Measurements from ENCODE around the gene PIGU. TPM values are rescaled to one million over a fixed set of nuclear protein-coding genes. Genes with fewer than 3 reads are reported as not detected.

Gene PIGU
- total and polyA plus RNA-seq, 7 experiments from 2014 or later: 8.6 to 34.5 (median 16.7) TPM

DNA sequence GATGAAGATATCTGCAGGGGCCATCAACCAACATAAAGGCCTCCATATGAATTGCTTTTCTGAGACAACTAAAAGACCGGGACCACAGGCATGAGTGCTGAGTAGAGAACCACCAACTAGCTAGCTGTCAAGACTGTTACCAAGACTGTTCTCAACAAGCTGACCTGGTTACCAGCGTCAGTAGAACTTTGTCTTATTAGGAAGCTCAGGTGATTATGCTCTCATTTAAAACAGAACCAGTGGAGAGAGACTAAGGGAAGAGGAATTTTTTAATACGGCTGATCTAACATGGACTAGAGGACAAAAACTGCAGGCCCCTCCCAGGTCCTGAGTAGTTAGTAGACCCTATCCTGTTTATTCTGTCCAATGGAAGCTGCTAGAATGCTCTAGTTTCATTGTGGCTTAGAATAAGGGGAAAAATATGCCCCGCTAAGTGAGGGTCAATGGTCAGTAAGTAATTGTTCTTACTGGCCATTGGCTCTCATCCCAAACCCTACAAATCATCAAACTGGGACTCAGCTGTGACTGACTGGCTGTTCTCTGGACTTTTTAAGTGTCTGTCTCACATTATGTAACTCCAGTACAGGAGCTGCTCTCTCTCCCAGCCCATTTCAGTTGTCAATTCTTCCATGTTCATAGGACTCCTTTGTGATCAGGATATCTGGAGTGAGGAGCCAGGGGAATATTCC lies 164.5 kb downstream of the PIGU start:
- Mint-ChIP-seq H3K27me3 (no peaks in the 10 kb centered on the region), H3K4me1 (peaks cover 0 to 24% (median 22%) of the 10 kb centered on the region in 7 donors), H3K36me3 (peaks cover 0 to 7% (median 5%) of the 10 kb centered on the region in 5 donors), H3K4me3 (peak overlapping the region in 1 of 10 donors; percentile 34), H3K9me3 (peaks cover 0 to 3% (median 0%) of the 10 kb centered on the region in 11 donors), H3K27ac (peak overlapping the region in 7 of 9 donors; percentile 38 to 75 (median 65))
- ChIA-PET CTCF (no interaction called here), POLR2A (no interaction called here)
- ATAC-seq: no peak
- Histone ChIP-seq H3K36me3 (ENCODE audit: control insufficient read depth in 2 of 3, insufficient read depth in 3 of 3, low read length in 3 of 3) (peaks cover 0 to 26% (median 5%) of the 10 kb centered on the region in 3 experiments), H3K27me3 (ENCODE audit: control insufficient read depth in 2 of 2, insufficient read depth in 2 of 2, low read length in 2 of 2) (no peaks in the 10 kb centered on the region), H3K9me3 (ENCODE audit: control insufficient read depth in 2 of 3, low read length in 3 of 3) (no peaks in the 10 kb centered on the region), H3K4me3 (ENCODE audit: low read length) (no peak overlapping the region), H3K27ac (ENCODE audit: low read depth, low read length) (no peak overlapping the region), H3K4me1 (ENCODE audit: control insufficient read depth in 2 of 2, insufficient read depth in 2 of 2, low read length in 2 of 2) (no peaks in the 10 kb centered on the region)
- intact Hi-C loops (cut with micrococcal nuclease): no loop called here
- DNase-seq: no peak

DNA sequence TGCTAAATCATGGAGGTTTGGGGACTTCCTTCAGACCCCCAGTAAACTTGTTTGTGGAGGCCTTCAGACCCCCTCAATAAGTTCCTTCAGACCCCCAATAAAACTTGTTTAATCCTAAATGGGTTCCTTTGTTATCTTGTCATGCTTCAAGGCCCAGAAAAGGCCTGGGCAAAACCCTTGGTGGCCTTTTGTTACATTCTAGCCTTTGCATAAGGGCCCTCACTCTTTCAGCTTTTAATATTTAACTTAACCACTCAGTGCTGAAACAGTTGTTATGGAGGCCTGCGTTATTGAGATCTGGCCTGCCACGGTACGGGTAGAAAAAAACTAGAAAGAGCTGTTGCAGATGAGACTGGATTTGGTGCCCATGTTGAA lies 165.0 kb downstream of the PIGU start:
- peak overlapping the region in 3 of 9 donors; percentile 39 to 65 (median 42) for H3K27ac Mint-ChIP-seq
- CTCF ChIA-PET: no interaction called here

DNA sequence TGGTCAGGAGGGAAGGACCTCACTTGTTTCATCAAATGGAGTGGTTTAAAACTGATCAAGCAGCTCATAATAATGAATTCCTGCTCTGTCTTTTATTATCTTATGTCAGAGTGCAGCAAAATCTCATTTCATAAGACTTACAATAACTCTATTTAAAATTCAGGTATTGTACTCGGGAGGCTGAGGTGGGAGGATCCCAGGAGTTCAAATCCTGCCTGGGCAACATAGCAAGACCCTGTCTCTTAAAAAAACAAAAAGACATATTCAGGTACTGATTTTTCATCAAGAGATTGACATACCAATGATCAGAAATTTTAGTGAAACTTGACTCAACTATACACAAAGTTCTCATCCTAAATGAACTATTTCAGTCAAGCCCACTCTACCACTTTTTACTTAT lies 166.3 kb downstream of the PIGU start:
- H3K36me3 Mint-ChIP-seq: peaks cover 0 to 16% (median 0%) of the 10 kb centered on the region in 5 donors
- no peak for ATAC-seq
- no peak overlapping the region for H3K4me3 ChIP-seq (ENCODE audit: low read length)
- no peaks in the 10 kb centered on the region for H3K4me1 ChIP-seq (ENCODE audit: control insufficient read depth in 2 of 2, insufficient read depth in 2 of 2, low read length in 2 of 2)
- H3K27ac ChIP-seq (ENCODE audit: low read depth, low read length): no peak overlapping the region
- H3K36me3 ChIP-seq (ENCODE audit: control insufficient read depth in 2 of 3, insufficient read depth in 3 of 3, low read length in 3 of 3): peaks cover 0 to 29% (median 5%) of the 10 kb centered on the region in 3 experiments
- peaks cover 0 to 22% (median 18%) of the 10 kb centered on the region in 7 donors for H3K4me1 Mint-ChIP-seq
- ChIA-PET CTCF (no interaction called here), POLR2A (no interaction called here)
- H3K27ac Mint-ChIP-seq: peak overlapping the region in 5 of 9 donors; percentile 22 to 76 (median 59)
- intact Hi-C loops (cut with micrococcal nuclease): no loop called here
- no peak overlapping the region for H3K4me3 Mint-ChIP-seq
- DNase-seq: no peak
- no peaks in the 10 kb centered on the region for H3K9me3 Mint-ChIP-seq
- no peaks in the 10 kb centered on the region for H3K27me3 Mint-ChIP-seq
- H3K9me3 ChIP-seq (ENCODE audit: control insufficient read depth in 2 of 3, low read length in 3 of 3): no peaks in the 10 kb centered on the region
- H3K27me3 ChIP-seq (ENCODE audit: control insufficient read depth in 2 of 2, insufficient read depth in 2 of 2, low read length in 2 of 2): no peaks in the 10 kb centered on the region

More for the DNA sequence above, 165.0 kb downstream of the PIGU start:
- no peaks in the 10 kb centered on the region for H3K27me3 ChIP-seq (ENCODE audit: control insufficient read depth in 2 of 2, insufficient read depth in 2 of 2, low read length in 2 of 2)
- Mint-ChIP-seq H3K36me3 (peaks cover 0 to 7% (median 5%) of the 10 kb centered on the region in 5 donors), H3K4me3 (no peak overlapping the region), H3K4me1 (peaks cover 0 to 23% (median 21%) of the 10 kb centered on the region in 7 donors), H3K9me3 (peaks cover 0 to 3% (median 0%) of the 10 kb centered on the region in 11 donors), H3K27me3 (no peaks in the 10 kb centered on the region)
- H3K9me3 ChIP-seq (ENCODE audit: control insufficient read depth in 2 of 3, low read length in 3 of 3): no peaks in the 10 kb centered on the region
- H3K4me1 ChIP-seq (ENCODE audit: control insufficient read depth in 2 of 2, insufficient read depth in 2 of 2, low read length in 2 of 2): no peaks in the 10 kb centered on the region
- no peak overlapping the region for H3K27ac ChIP-seq (ENCODE audit: low read depth, low read length)
- H3K4me3 ChIP-seq (ENCODE audit: low read length): no peak overlapping the region
- DNase-seq: no peak
- POLR2A ChIA-PET: no interaction called here
- no peak for ATAC-seq
- H3K36me3 ChIP-seq (ENCODE audit: control insufficient read depth in 2 of 3, insufficient read depth in 3 of 3, low read length in 3 of 3): peaks cover 0 to 29% (median 5%) of the 10 kb centered on the region in 3 experiments
- intact Hi-C loops (cut with micrococcal nuclease): no loop called here

Other genes with a start within 250 kb of the PIGU start
- gene DYNLRB1, start 160.7 kb downstream of the PIGU start, total RNA-seq: 10 to 100 TPM; 45.9 to 91.9 (median 60.7) TPM
- gene DYNLRB1, start 160.7 kb downstream of the PIGU start, polyA plus RNA-seq: 100 to 1,000 TPM; 246 to 275 TPM
- gene MAP1LC3A, start 118.4 kb downstream of the PIGU start, total RNA-seq: 10 to 100 TPM in 1 of 5 experiments, 1 to 10 TPM in 2, under 1 TPM in 2; 0.60 to 10.3 (median 6.3) TPM
- 1 to 10 TPM; 1.1 to 1.7 TPM for gene MAP1LC3A, start 118.4 kb downstream of the PIGU start, polyA plus RNA-seq
- gene TP53INP2, start 27.3 kb upstream of the PIGU start, total RNA-seq: 10 to 100 TPM in 2 of 5 experiments, 1 to 10 TPM in 3; 1.2 to 41.4 (median 1.5) TPM
- gene TP53INP2, start 27.3 kb upstream of the PIGU start, polyA plus RNA-seq: under 1 TPM; 0.04 to 0.44 TPM
- gene NCOA6, start 148.6 kb upstream of the PIGU start, total RNA-seq: 10 to 100 TPM; 23.6 to 31.9 (median 29.3) TPM
- 10 to 100 TPM in 1 of 2 donors, 1 to 10 TPM in 1; 4.6 to 12.7 TPM for gene NCOA6, start 148.6 kb upstream of the PIGU start, polyA plus RNA-seq
- 10 to 100 TPM; 13.9 to 50.6 (median 46.1) TPM for gene GGT7, start 195.8 kb upstream of the PIGU start, total RNA-seq
- 10 to 100 TPM in 1 of 2 donors, 1 to 10 TPM in 1; 6.2 to 10.6 TPM for gene GGT7, start 195.8 kb upstream of the PIGU start, polyA plus RNA-seq
- gene ACSS2, start 199.5 kb upstream of the PIGU start, total RNA-seq: 10 to 100 TPM; 37.3 to 51.7 (median 43.3) TPM
- 10 to 100 TPM; 14.6 to 17.5 TPM for gene ACSS2, start 199.5 kb upstream of the PIGU start, polyA plus RNA-seq